HuH-7 (cell line): ENCODE measurements around the gene MGAT3.

Experiments
- DNase-seq: peaks from one replicate; pipeline ENCODE4 v3.0.0; 2011; ENCODE audit warnings: low spot score

Gene MGAT3

DNA sequence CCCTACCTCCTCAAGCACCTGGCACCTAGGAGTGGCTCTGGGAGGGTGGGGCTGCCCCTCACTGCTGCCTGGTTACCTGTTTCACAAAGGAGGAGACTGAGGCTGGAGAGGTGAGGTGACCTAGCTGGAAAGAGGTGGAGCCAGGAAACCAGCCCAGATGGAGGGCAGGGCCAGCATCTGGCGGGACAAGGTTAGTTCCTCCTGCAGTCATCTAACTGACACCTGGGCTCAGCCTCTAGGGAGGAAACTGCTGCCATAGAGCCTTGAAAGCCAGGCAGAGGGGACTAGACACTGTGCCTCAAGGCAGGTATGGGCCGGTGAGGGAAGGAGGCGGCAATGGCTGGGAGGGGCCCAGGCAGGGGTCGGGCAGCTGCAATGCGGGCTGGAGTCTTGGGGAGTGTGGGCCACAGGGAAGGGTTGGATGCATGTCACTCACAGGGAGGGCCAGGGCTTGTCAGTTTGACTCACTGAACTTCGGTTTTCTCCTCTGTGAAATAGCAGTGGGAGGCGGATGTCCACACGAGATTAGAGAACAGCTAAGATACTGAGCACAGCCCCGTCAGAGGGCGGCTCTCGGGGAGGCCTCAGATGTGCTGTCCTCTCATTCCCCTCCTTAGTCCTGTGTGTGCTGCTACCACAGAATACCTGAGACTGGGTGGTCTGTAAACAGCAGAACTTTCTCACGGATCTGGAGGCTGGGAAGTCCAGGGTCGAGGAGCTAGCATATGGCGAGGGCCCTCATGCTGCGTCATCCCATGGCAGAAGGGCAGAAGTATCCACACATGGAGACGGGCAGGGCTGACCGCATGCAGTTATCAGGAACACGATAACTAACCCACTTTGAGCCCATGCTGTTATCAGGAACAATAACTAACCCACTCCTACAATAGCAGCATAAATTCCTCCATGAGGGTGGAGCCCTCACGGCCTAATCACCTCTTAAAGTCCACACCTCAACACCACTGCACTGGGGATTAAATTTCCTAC is 16.1 kb downstream of the MGAT3 start:
- no peak for DNase-seq

DNA sequence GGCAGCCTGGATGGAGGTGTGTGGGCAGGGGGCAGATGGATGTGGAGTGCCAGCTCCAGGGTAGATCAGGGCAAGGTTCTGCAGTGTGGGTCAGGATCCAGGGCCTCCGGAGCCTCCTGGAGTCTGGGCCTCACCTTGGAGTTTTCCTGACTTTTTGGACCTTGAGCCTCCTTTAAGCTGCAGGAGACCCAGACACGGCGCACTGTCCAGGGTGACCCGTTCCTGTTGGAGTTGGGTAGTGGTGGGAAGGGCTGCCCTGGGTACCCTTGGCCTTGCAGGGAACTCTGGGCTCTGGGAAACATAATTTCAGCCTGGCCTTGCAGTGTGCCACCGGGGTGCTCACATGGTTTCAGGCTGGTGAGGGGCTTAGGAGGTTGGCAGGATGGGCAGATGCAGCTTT is 17.0 kb downstream of the MGAT3 start:
- DNase-seq = no peak

GRCh38 chr22:39474351-39475111 is 17.7 kb downstream of the MGAT3 start:
- DNase-seq = no peak

GRCh38 chr22:39475337-39475736 is 18.5 kb downstream of the MGAT3 start:
- no peak for DNase-seq

DNA sequence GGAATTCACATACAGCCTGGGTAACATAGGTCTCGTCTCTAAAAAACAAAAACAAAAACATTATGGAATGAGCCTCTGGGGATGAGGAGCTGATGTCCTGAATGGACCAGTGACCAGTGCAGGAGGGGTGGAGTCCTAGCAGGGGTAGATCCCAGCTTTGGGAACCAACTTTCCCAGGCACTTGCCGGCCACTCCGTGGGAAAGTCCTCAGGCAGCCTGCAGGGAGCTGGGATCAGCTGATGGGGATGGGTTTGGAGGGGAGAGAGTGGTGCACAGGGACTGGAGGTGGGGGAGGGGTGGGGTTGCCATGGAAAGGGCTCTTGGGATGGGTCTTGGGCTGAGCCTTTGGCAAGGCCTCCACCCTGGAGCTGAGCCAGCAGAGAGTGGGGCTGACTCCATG is 19.1 kb downstream of the MGAT3 start:
- no peak for DNase-seq

DNA sequence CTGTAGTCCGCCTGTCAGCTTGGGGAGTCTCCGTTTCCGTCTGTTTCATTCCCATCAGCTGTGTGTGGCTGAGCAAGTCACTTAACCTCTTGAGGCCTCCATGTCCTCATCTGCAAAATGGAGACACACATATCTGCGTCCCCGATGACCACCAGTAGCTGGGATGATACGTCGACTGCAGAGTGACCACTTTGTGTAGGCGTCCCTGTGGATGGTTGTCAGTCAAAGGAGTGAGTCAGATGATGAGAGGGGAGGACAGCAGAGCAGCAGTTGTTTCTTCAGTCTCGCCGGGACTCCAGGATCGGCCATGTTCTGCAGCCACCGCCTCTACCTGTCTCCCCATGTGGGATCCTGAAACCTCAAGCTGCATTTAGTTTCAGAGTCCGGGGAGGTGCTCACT is 19.9 kb downstream of the MGAT3 start:
- no peak for DNase-seq

DNA sequence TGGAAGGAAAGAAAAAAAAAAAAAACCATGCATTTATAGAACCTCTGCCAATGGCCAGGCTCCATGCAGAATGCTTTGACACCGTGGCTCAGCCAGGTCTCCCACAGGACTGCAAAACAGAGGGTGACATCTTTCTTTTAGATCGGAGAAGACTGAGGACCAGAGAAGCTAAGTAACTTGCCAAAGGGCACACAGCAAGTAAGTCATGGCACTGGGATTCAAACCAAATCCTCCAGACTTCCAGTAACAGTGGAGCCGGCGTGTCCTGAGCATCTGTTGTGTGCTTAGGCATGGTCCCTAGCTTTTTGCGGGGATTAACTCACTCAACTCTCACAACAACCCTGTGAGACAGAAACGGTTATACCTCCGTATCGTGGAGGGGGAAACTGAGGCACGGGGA is 20.7 kb downstream of the MGAT3 start:
- no peak for DNase-seq

DNA sequence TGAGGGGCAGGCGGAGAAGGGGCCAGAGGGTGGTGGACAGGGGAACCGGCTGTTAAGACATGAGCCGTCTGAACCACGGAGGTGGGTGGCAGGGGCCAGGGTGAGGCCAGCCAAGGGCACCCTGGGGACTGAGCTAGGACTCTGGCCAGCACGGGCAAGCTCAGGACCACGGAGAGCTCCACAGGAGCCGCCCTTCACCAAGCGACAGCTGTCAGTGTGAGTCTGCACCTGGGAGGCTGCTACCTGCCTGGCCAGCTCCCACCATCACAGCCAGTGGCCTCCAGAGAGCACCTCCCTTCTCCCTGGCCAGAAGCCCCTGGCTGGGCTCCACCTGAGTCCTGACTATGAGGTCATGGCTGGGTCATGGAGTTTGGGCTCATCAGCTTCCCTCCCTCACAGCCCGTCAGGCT is 21.6 kb downstream of the MGAT3 start:
- DNase-seq = peak; percentile 83

DNA sequence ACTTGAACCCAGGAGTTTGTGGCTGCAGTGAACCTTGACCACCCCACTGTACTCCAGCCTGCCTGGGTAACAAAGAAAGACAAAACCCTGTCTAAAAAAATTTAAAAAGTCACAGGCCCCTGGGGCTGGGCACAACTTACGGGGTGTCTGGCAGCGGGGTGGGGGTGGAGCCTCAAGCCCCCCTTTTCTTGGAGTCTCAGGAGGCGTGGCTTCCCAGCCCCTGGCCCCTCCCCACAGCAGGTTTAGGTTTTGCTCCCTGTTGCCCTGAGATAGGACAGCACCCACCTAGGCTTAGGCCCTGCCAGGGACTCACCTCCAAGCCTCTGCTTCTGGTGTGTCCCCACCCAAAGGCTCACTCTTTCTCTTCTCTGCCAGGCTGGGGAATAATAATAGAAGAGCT is 22.4 kb downstream of the MGAT3 start:
- DNase-seq = no peak

DNA sequence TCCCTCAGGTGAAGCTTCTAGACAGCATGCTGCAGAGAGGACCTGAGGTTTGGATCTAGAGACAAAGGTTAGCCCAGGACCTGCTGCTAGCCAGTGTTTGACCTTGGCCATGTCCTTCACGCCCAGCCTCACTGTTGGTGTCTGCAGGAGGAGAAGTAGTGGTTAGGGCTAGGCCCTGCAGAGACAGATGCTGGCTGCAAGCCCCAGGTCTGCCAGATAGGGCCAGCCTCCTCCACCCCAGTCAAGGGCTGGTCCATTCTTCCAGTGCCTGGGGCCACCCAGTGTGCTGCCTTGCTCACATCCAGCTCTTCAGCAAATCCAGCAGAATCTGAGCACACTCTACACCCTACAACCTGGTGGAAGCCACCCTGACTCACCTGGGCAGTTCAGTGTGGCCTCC is 23.7 kb downstream of the MGAT3 start:
- DNase-seq = no peak

GRCh38 chr22:39481054-39481453 is 24.2 kb downstream of the MGAT3 start:
- DNase-seq = no peak

DNA sequence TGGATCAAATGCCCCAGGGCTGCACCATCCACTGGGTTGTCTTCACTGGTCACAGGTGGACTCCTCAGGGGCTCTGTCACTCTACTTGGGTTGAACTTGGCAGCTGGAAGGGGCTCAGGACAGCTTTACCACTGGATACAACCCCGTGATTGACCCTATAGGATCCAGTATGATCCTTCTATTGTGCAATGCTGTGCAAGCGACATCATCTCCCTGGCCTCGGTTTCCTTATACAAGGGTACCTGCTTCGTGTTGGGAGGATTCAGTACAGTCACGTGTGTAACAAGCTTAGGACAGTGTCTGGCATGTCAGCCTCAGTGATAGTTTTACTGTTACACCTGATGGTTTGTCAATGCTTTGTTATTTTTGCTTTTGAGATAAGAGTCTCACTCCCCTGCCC is 24.8 kb downstream of the MGAT3 start:
- DNase-seq = no peak

GRCh38 chr22:39482768-39483167 is 26.0 kb downstream of the MGAT3 start:
- no peak for DNase-seq

DNA sequence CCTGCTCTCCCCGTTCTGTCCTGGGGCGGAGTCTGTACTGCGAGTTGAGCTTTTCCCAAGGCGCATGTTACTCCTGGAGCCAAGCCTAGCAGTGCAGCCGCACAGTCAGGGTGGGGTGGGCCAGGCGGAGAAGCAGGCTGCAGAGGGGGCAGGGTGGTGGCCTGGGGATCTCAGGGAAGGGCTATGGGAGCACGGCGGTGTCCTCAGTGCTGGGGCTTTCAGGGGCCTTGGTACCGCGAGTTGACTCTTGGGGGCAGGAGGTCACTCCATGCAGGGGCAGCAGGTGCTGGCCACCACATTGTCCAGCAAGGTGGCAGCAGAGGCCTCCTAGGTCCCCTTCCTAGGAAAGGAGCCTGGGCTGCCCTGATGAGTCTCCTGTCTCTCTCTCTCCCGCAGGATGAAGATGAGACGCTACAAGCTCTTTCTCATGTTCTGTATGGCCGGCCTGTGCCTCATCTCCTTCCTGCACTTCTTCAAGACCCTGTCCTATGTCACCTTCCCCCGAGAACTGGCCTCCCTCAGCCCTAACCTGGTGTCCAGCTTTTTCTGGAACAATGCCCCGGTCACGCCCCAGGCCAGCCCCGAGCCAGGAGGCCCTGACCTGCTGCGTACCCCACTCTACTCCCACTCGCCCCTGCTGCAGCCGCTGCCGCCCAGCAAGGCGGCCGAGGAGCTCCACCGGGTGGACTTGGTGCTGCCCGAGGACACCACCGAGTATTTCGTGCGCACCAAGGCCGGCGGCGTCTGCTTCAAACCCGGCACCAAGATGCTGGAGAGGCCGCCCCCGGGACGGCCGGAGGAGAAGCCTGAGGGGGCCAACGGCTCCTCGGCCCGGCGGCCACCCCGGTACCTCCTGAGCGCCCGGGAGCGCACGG is 30.4 kb downstream of the MGAT3 start:
- DNase-seq = no peak

- no peak for DNase-seq
Observed at GRCh38 chr22:39487826-39488520, 31.2 kb downstream of the MGAT3 start.

GRCh38 chr22:39488563-39489083 is 31.8 kb downstream of the MGAT3 start:
- no peak for DNase-seq

DNA sequence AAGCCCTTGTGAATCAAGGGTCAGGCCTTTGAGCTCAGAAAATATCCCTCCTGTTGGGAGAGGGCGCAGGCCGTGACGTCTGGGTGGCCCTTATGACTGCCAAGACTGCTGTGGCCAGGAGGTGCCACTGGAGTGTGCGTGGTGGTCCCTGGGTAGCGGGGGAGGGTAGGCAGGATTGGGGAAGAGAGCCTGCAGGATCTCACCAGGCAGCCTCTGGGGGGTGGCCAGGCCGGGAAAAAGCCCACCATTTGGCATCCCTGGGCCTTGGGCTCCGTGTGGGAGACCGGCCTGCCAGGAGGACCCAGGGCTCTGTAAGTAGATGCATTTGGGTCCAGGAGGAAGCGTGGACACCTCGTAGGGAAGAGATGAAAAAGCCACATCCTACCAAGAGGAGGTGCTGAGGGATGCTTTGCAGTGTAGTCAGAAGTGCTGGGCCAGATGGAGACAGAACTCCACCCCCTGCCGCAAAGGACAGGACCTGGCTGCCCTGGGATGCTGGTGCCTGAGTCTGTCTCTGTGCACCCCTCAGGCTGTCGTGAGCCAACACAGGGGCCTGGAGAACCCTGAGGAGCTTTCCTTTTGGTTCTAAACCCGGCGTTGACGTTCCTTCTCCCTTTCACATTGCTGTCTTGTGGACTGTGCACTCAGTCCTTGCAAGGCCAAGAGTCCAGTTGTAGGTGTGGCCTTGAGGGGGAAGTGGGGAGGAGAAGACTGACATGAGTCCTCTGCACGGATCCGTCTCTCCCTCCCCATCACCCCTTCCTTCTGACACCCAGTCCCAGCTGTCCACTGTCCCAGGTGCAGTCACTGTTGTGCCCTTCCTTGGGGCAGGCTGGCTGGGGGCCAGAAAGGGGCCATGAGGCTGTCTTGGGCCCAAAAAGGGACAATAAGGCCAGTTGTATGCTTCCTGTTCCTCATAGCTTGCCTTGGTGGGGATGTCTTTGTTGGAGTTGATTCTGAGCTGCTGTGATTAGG is 32.6 kb downstream of the MGAT3 start:
- DNase-seq = no peak

- DNase-seq = peak; percentile 93
Observed at GRCh38 chr22:39490135-39490798, 33.5 kb downstream of the MGAT3 start.

DNA sequence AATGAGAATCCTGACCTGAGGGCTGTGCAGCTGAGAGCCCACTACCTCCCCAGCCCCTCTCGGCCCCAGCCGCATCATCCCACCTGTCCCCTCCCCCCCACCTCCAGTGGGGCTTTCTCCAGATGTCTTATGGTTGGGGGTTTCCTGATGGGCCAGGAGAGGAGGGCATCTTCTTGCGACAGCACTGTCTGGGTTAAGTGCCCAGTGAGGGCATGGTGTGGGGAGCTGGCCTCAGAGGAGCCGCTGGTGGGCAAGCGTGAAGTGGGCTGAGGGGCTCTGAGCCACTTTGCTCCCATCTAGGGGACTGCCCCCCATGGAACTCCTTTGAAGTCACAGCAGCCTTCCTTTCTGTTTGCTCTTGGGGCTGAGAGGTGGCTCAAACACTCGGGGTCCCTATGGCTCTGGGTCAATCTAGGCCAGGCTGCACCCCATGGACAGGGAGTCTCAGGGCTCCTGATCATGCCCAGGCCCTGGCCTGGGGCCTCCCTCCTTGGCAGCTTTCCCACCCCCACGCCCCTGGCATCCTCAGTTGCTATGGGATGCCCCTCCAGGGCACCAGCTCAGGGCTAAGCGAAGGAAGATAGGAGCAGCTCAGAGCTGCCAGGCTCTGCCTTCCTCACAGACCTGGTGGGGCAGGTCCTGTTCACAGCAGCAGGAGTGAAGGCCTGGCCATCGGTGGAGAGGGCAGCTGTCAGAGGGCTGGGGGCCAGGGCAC is 34.3 kb downstream of the MGAT3 start:
- DNase-seq = no peak
